Neural cell (in vitro differentiated cells): ENCODE results near the gene CLIP4.

Experiments
- CTCF ChIP-seq: fragments of 450-650 bp; IDR thresholded peaks from 2 replicates; pipeline ENCODE4 v1.5.1; 2014; ENCODE audit warnings: antibody characterized with exemption, mild to moderate bottlenecking, moderate library complexity; ENCODE audit not compliant: poor library complexity, severe bottlenecking
- EP300 ChIP-seq: fragments of 450-650 bp; conservative IDR thresholded peaks from 2 replicates; pipeline ENCODE4 v1.6.1; 2014; ENCODE audit warnings: antibody characterized with exemption, mild to moderate bottlenecking, moderate library complexity; ENCODE audit not compliant: poor library complexity, severe bottlenecking
- EZH2 ChIP-seq: fragments of 200-600, 300-800 bp; shearing (Covaris generic), sonication (generic); IDR thresholded peaks from 2 replicates; pipeline ENCODE4 v1.6.1; 2014; ENCODE audit warnings: antibody characterized with exemption, low read length, borderline replicate concordance, mild to moderate bottlenecking; ENCODE audit not compliant: insufficient read depth, poor library complexity, severe bottlenecking
- MXI1 ChIP-seq: fragments of 450-650 bp; conservative IDR thresholded peaks from 2 replicates; pipeline ENCODE4 v1.6.1; 2014; ENCODE audit warnings: antibody characterized with exemption, mild to moderate bottlenecking; ENCODE audit not compliant: poor library complexity, severe bottlenecking
- POLR2AphosphoS5 ChIP-seq: IDR thresholded peaks from 2 replicates; pipeline ENCODE4 v1.6.1; 2012
- RAD21 ChIP-seq: fragments of 450-650 bp; conservative IDR thresholded peaks from 2 replicates; pipeline ENCODE4 v1.6.1; 2014; ENCODE audit warnings: antibody characterized with exemption, mild to moderate bottlenecking, moderate library complexity
- REST ChIP-seq: IDR thresholded peaks from 2 replicates; pipeline ENCODE4 v1.6.1; 2012; ENCODE audit warnings: borderline replicate concordance
- TAF1 ChIP-seq: IDR thresholded peaks from 2 replicates; pipeline ENCODE4 v1.6.1; 2012; ENCODE audit warnings: low read depth

- TF ChIP-seq EZH2 (no peak), REST (no peak), CTCF (no peak), MXI1 (no peak), EP300 (no peak), POLR2AphosphoS5 (no peak), TAF1 (no peak), RAD21 (no peak)
Measured at GRCh38 chr2:29071032-29071975, 43.9 kb upstream of the CLIP4 start.
